HG03558 (cell line): ENCODE results near the gene ZNF521.

Source experiments
- ATAC-seq: cut with Tn5 transposase; IDR thresholded peaks from one replicate; pipeline ENCODE4 v1.9.1; 2021; ENCODE audit warnings: moderate number of reproducible peaks; ENCODE audit not compliant: unreplicated experiment; ENCODE audit errors: extremely low read depth

The ZNF521 gene

GRCh38 chr18:25256439-25256838 is 95.5 kb downstream of the ZNF521 start:
- no peak for ATAC-seq

DNA sequence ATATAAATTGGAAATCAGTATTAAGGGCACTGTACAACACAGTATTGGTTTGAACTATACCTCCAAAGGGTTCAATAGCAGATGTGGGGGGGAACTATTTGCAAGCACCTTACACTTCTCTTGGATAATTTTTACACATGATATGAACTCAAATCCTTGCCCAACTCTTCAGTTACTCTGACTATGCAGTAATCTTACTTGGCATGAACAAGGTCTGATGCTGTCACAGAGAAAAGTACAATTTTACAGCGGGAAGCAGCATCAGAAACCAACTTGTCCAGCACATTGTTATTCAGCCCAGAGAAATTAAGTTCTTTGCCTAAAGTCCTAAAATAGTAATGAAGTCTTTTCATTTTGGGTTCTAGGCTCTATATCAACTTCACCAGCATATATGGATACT is 98.2 kb downstream of the ZNF521 start:
- no peak for ATAC-seq

DNA sequence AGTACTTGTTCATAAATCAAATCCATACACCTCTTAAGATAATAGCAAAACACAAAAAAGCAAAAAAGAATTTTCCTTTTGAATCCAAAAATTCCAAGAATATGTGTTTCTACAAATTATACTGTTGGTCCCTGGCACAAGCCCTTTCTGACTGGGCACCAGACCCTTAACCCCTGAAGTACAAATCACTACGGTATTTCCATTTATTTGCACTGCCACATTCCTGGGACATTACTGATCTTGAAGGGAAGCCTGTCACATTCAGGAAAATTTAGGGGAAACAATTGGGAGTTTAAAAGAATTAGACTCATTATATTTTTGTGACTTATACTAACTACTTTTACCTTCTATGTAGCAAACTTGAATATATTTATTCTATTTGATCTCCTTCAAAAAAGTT is 98.8 kb downstream of the ZNF521 start:
- ATAC-seq = no peak

DNA sequence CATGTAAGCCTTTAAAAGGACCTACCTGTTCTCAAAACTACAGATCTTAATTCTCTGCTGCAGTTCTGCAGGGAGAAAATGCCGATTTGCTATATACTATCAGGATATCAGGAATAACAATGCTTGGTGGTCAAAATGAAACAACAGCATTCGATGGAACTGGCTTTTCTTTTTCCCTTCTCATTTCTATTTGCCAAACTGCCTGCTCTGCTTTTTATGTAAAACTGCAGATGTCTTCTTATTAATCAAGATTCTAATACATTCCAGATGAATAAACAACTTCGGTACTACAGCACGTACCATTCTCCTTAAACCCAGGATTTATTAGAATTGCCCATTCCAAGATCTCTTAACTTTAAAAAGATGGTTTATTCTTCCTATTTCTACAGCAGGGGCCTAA is 100.9 kb downstream of the ZNF521 start:
- no peak for ATAC-seq

DNA sequence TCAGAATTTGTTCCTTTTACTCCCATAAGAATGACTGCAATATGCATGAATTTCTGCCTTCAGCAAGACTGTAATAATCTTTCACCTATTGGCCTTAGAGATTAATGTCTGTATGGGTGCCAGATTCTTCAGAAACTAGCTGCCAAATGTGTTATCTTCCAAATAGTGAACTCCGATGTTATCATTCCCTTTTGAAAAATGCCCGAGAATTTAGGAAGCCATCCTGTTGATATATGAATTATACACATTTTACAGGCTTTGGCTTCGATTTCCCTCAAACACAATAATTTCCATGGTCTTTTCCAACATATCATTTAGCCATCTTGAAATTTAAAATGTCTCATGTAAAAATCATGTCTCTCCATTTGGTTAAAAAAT is 101.5 kb downstream of the ZNF521 start:
- no peak for ATAC-seq

GRCh38 chr18:25248755-25249154 is 103.2 kb downstream of the ZNF521 start:
- ATAC-seq = no peak

DNA sequence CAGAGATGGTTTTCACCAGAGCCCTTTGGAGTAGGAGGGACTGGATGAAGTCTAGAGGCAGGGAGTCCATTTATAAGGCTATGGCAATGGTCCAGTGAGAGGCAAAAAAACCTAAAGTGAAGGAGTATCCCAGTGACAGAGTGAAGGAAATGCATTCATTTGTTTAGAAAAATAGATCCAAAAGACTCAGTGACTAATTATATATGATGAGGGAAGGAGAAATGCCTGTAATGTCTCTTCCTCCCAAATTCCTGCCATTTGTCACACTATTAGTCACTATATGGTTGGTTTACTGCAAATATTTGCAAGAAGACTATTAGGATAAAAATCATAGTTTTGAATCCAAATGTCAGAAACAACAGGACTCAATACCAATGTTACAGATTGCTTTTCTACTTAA is 104.2 kb downstream of the ZNF521 start:
- no peak for ATAC-seq

- ATAC-seq = no peak
Measured at GRCh38 chr18:25244924-25245698, 106.9 kb downstream of the ZNF521 start.

DNA sequence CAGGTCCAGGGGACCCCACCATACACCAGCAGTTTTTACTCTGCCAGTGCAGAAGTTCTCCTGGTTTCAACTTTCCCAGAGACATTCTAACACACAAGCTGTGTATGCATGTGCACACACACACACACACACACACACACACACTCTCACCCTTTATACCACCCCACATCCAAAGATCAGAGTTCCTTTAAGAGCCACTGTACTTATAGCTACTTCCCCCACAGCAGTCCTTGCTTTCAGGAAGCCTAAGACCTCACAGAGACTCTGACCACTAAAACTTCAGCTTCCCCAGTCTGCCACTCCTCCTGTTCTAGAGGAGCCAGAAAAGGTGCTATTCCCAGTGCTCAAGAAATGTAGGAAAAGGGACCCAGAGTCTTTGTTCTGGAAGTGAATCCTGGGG is 107.8 kb downstream of the ZNF521 start:
- ATAC-seq = no peak

DNA sequence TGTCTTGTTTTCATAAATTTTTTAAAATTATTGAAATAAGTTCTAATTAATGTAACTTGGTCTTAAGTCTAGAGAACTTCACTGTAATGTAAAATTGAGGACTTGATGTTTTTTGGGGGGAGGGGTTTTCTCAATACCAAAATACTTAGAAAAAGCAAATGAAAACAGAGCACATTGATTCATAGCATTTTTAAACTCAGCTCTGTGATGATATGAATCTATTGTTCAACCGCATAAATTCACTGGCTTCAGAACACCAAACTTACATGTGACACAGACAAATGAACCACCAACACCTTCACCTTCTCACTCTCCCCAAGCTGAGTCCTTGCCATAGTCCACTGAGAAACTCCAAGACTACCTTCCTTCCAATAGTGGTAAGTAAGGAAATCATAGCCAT is 108.2 kb downstream of the ZNF521 start:
- ATAC-seq = no peak

- ATAC-seq = no peak
Measured at GRCh38 chr18:25243257-25243656, 108.7 kb downstream of the ZNF521 start.

DNA sequence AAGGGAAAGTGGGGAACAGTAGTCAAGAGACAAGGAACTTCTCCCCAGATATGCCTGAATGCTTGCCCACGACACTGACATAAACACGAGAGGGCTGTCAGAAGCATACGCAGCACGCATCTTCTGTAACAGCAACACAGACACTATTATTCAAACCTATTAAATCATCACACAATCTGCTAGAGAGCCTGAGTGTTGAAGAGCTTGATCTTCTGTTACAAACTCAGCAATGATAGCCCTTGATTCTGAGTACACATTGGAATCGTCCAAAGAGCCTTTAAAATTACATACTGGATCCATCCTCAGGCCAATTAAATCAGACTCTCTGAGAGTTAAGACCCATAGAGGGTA is 111.6 kb downstream of the ZNF521 start:
- no peak for ATAC-seq

DNA sequence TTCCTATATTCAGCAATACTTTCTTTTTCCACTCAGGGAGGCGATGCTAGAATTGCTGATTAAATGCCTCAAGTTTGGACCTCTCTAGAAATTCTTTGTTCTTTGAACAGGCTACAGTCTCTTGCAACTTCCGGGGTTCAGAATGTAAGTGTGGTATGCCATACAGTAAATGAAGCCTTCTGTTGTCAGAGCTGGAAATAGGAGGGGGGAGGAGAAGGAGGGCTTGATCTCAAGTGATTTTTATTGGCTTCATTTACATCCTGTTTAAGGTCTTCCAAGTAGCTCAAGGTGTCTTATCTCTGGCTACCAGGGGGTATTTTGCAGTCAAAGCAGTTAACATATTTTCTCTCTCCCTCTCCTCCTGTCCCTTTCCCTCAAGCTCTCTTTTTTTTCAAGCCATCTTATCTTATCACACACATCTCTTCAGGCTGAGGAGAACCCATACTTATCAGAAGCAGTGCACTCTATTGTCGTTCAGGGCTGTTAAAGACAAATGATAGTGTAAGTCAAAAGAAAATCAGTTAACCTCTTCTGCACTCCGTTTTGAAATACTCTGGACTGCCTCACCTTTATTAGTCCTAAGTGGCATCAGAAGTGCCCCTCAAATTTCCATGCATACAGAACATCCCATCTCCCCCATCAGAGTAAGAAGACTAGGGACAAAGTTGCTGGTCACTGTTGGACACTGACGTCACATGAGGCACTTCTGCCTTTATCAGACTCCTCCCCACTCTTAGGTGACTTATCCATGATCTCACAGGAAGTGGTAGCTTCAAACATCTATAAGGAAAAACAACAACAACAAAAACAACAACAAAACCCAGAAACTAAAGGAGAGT is 112.2 kb downstream of the ZNF521 start:
- no peak for ATAC-seq

DNA sequence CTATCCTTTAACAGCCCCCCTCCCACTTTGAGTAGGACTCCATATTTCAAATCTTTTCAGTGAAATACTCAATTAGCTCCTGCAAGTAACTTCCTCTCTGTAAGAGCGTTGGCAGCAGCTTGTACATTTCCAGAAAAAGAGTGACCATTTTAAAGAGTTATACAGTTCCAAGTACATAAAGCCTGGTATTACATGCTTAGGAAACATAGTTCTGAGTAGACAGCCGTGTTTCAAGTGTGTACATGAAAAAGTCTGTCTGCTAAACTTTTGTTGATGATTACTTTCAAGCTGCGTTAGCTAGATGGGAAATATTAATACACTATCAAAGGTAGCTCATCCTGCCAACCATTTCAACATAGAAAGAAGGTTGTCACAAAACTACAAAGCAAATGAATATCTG is 112.8 kb downstream of the ZNF521 start:
- no peak for ATAC-seq

GRCh38 chr18:25237571-25238267 is 114.2 kb downstream of the ZNF521 start:
- ATAC-seq = no peak

DNA sequence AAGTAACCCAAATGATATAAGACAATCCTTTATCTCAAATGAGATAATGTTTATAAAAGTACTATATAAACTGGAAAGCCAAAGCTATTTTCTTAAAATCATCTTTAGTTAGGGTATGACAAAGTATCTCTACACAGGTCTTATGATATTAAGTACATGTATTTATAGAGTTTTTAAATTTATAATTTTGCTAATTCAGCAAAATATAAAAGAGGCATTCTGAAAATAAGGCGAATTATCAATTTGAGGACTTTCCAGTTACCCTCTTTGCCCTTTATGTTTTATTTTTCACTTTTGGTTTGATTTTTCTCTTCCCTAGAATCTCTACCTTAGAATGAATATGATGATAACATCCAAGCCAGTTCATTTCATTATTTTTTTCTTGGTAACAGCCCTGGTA is 115.2 kb downstream of the ZNF521 start:
- ATAC-seq = no peak

- no peak for ATAC-seq
Measured at GRCh38 chr18:25235401-25236042, 116.4 kb downstream of the ZNF521 start.

- ATAC-seq = no peak
Measured at GRCh38 chr18:25234740-25235345, 117.1 kb downstream of the ZNF521 start.

- no peak for ATAC-seq
Measured at GRCh38 chr18:25234322-25234639, 117.7 kb downstream of the ZNF521 start.

DNA sequence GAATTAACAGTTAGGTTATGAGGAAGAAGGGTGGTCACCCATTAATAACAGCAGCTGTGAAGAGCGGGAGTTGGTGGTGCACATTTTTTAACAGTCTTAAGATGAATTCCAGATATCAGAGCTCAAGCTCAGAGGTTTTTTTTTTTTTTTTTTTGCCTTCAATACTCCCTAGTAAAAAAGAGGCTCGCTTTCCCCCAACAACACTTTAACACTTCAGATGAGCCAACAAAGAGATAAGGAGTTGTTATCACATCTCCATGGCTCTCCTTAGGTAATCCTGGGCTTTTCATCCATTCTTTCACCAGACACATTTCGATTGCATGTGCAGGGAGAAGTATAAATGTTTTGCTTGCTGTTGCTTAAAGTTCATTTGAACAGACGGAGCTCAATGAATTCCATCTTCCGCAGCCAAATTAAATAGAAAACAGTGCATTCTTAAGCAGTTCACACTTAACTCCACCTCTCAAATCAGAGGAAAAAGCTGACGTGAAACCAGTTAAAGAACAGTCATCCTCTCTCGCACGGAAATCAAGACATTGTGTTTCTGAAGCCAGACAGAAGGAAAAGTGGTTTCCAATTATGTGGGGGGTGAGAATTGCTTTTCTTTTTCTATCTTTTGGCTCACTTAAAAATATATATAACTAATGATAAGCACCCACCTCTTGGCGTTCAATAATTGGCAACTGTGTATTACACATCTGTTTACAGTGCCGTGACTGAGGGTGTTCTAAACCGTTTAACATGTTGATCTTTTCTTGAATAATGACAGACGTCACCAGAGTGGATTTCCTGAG is 118.2 kb downstream of the ZNF521 start:
- ATAC-seq = no peak
